ENCODE data around the gene STAT3.

- no peak for TF ChIP-seq EZH2 (IDR thresholded peaks at IDR 0.05)
- no peak for TF ChIP-seq POLR2AphosphoS5 (IDR thresholded peaks at IDR 0.05; ENCODE audit: borderline replicate concordance, low read depth, low read length)
- no peak for TF ChIP-seq FOXP2 (optimal IDR thresholded peaks at IDR 0.05; ENCODE audit: control extremely low read depth, extremely low read length, insufficient read depth)
Observed at GRCh38 chr17:42424991-42425610, 36.9 kb upstream of the STAT3 start.

All from SK-N-MC (cell line).